Lower leg skin (tissue), 3 donors: ENCODE results near the gene CTBP2.

ENCODE experiments used
- CTCF ChIP-seq, 3 donors: fragments of 450-650 bp; IDR thresholded peaks; one replicate each; pipeline ENCODE4 v1.5.1; 2016; ENCODE audit warnings: antibody characterized with exemption in 3 of 3, mild to moderate bottlenecking in 3 of 3, moderate library complexity in 2 of 3
- POLR2A ChIP-seq, 2 donors: fragments of 450-650 bp; IDR thresholded peaks; one replicate each; pipeline ENCODE4 v1.6.1; 2016 to 2017; ENCODE audit warnings: antibody characterized with exemption in 2 of 2, mild to moderate bottlenecking in 1 of 2, moderate library complexity in 1 of 2

DNA sequence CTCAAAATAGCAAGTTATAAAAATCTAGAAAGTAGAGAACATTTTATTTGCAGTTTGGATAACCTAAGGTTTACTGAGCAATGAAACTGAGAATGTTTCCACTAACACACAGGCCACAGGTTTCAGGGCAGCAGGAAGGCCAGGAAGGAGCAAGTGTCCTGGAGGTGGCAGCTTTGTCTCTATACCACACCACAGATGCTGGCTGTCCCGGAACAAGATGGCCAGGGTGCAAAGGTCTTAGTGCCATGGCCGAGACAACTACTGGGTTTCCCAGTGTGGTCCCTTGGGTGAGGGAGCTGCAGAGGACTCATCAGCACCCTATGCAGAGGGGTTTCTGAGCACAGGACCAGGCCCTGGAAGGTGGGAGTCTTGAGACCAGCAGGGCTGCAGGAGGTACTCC is 92.0 kb downstream of the CTBP2 start:
- TF ChIP-seq POLR2A (IDR thresholded peaks at IDR 0.05) (no peak), CTCF (IDR thresholded peaks at IDR 0.05) (no peak)
